Common myeloid progenitor, CD34-positive (primary cell): ENCODE measurements around the gene MELTF.
"Not testable (repeated sequence)": the region's sequence is repeated elsewhere in the genome, so short reads cannot be mapped to it uniquely, and the experiment has no call there.

ENCODE experiments used
- CTCF ChIA-PET: fragments of 350-600 bp; sonication (Branson Sonifier 250); formaldehyde crosslinking; loops from one replicate; lab custom pipeline; 2021; ENCODE audit warnings: antibody characterized with exemption; lab: Charles Lee
- POLR2A ChIA-PET: fragments of 350-600 bp; sonication (Branson Sonifier 250); formaldehyde crosslinking; loops from one replicate; lab custom pipeline; 2021; ENCODE audit warnings: antibody characterized with exemption; lab: Charles Lee
- DNase-seq, 3 donors: peaks; one replicate each; pipeline versions ENCODE4 v3.0.0 to v3.0.0-alpha.2; 2013
- H3K27ac ChIP-seq, 2 experiments: 1 replicate in 1 of 2; 2 replicates in 1 of 2; pipeline ENCODE4 v1.7.0; 2013; ENCODE audit warnings: inconsistent platforms in 2 of 2, low read length in 2 of 2, mild to moderate bottlenecking in 2 of 2, low read depth in 1 of 2, moderate library complexity in 1 of 2; ENCODE audit not compliant: severe bottlenecking in 2 of 2, insufficient read depth in 1 of 2, poor library complexity in 1 of 2
- H3K27me3 ChIP-seq, 5 experiments: replicated peaks in 2 of 5; 1 replicate in 3 of 5; 2 replicates in 2 of 5; pipeline versions ENCODE4 v1.6.1 to v1.7.0; 2013; ENCODE audit warnings: low read length in 4 of 5, mild to moderate bottlenecking in 2 of 5, moderate library complexity in 2 of 5, inconsistent platforms in 1 of 5; ENCODE audit not compliant: insufficient read depth in 5 of 5, control insufficient read depth in 4 of 5
- H3K36me3 ChIP-seq, 4 experiments: 1 replicate in 2 of 4; 2 replicates in 2 of 4; pipeline versions ENCODE4 v1.6.1 to v1.7.0; 2013; ENCODE audit warnings: low read length in 3 of 4, control low read depth in 1 of 4, mild to moderate bottlenecking in 1 of 4; ENCODE audit not compliant: control insufficient read depth in 4 of 4, insufficient read depth in 4 of 4
- H3K4me1 ChIP-seq, 4 experiments: 1 replicate in 3 of 4; 2 replicates in 1 of 4; pipeline versions ENCODE4 v1.6.1 to v1.7.1; 2013; ENCODE audit warnings: low read length in 3 of 4, mild to moderate bottlenecking in 3 of 4, control low read depth in 1 of 4, inconsistent platforms in 1 of 4, moderate library complexity in 1 of 4; ENCODE audit not compliant: control insufficient read depth in 4 of 4, insufficient read depth in 4 of 4; ENCODE audit errors: control extremely low read depth in 1 of 4
- H3K4me3 ChIP-seq, 7 experiments: 1 replicate in 4 of 7; 2 replicates in 3 of 7; pipeline versions ENCODE4 v1.5.1 to v1.7.0; 2013; ENCODE audit warnings: mild to moderate bottlenecking in 7 of 7, low read length in 6 of 7, moderate library complexity in 6 of 7, inconsistent platforms in 2 of 7, low read depth in 2 of 7, control low read depth in 1 of 7; ENCODE audit not compliant: insufficient read depth in 4 of 7, control insufficient read depth in 1 of 7; ENCODE audit errors: extremely low read depth in 1 of 7
- H3K9me3 ChIP-seq, 5 experiments: 1 replicate in 4 of 5; 2 replicates in 1 of 5; pipeline versions ENCODE4 v1.6.1 to v1.7.1; 2013; ENCODE audit warnings: low read length in 4 of 5, mild to moderate bottlenecking in 2 of 5, inconsistent platforms in 1 of 5, low read depth in 1 of 5, moderate library complexity in 1 of 5; ENCODE audit not compliant: control insufficient read depth in 4 of 5, insufficient read depth in 2 of 5; ENCODE audit errors: control extremely low read depth in 1 of 5
- WGBS: methylation state at CpG from one replicate; pipeline ENCODE4 v1.1.5; 2013; ENCODE audit not compliant: insufficient coverage; 5-methylcytosine and 5-hydroxymethylcytosine counted together

The MELTF gene

GRCh38 chr3:197033764-197034163 is 4.1 kb upstream of the MELTF start:
- POLR2A ChIA-PET, H3K27ac ChIP-seq, H3K4me3 ChIP-seq, DNase-seq, H3K36me3 ChIP-seq, CTCF ChIA-PET, H3K9me3 ChIP-seq: not testable (repeated sequence)
- WGBS: 89% methylated on average over 1 of the region's 3 CpGs
- Histone ChIP-seq H3K27me3 (peaks cover 0 to 18% (median 4%) of the 10 kb centered on the region in 5 experiments), H3K4me1 (peaks cover 0 to 23% (median 16%) of the 10 kb centered on the region in 4 experiments)

- peaks cover 0 to 15% (median 4%) of the 10 kb centered on the region in 5 experiments for H3K27me3 ChIP-seq
- ChIA-PET POLR2A (no interaction called here), CTCF (interaction anchor here (0.8 to 6.5 kb wide), 8 partner anchors 8 to 191 kb away, joined by 3 to 56 read pairs (median 4); no protein-coding TSS in a partner anchor)
- no peaks in the 10 kb centered on the region for H3K9me3 ChIP-seq
- DNase-seq: peak; percentile 80 to 91 (median 90)
- no peak overlapping the region for H3K4me3 ChIP-seq
- peaks cover 0 to 30% (median 21%) of the 10 kb centered on the region in 4 experiments for H3K4me1 ChIP-seq
- H3K27ac ChIP-seq: no peak overlapping the region
- 76% methylated on average over 10 of the region's 12 CpGs for WGBS
- no peaks in the 10 kb centered on the region for H3K36me3 ChIP-seq
Observed at GRCh38 chr3:197031315-197032285, 2.0 kb upstream of the MELTF start.

- peak overlapping the region in 1 of 7 experiments; percentile 23 for H3K4me3 ChIP-seq
- peaks cover 0 to 30% (median 21%) of the 10 kb centered on the region in 4 experiments for H3K4me1 ChIP-seq
- peaks cover 0 to 11% (median 4%) of the 10 kb centered on the region in 5 experiments for H3K27me3 ChIP-seq
- ChIA-PET CTCF (interaction anchor here (0.6 to 6.5 kb wide), 19 partner anchors 9 to 192 kb away, joined by 3 to 56 read pairs (median 4); no protein-coding TSS in a partner anchor), POLR2A (no interaction called here)
- H3K27ac ChIP-seq: no peak overlapping the region
- WGBS: 72% methylated on average over 30 of the region's 33 CpGs
- H3K36me3 ChIP-seq: peaks cover 0 to 5% (median under 1%) of the 10 kb centered on the region in 4 experiments
- H3K9me3 ChIP-seq: no peaks in the 10 kb centered on the region
- no peak for DNase-seq
Observed at GRCh38 chr3:197030379-197031314, 1.0 kb upstream of the MELTF start.

GRCh38 chr3:197028728-197029510 is 698 bp downstream of the MELTF start:
- H3K4me3 ChIP-seq: peak overlapping the region; percentile 43 to 79 (median 69)
- POLR2A ChIA-PET: no interaction called here
- H3K9me3 ChIP-seq: no peaks in the 10 kb centered on the region
- H3K36me3 ChIP-seq: peaks cover 0 to 6% (median 3%) of the 10 kb centered on the region in 4 experiments
- DNase-seq: peak in 2 of 3 donors; percentile 26 to 37
- CTCF ChIA-PET: interaction anchor here (0.9 to 6.5 kb wide), 13 partner anchors 9 to 158 kb away, joined by 3 to 56 read pairs (median 3); no protein-coding TSS in a partner anchor
- no peak overlapping the region for H3K27ac ChIP-seq
- peaks cover 0 to 35% (median 21%) of the 10 kb centered on the region in 4 experiments for H3K4me1 ChIP-seq
- under 1% methylated on average over 53 of the region's 67 CpGs for WGBS
- H3K27me3 ChIP-seq: peaks cover 0 to 2% (median 0%) of the 10 kb centered on the region in 5 experiments

- CTCF ChIA-PET: interaction anchor here (0.9 to 6.5 kb wide), 6 partner anchors 8 to 44 kb away, joined by 3 to 56 read pairs (median 9); no protein-coding TSS in a partner anchor
- POLR2A ChIA-PET: no interaction called here
- Histone ChIP-seq H3K36me3 (peaks cover 0 to 6% (median 3%) of the 10 kb centered on the region in 4 experiments), H3K4me1 (peaks cover 0 to 43% (median 29%) of the 10 kb centered on the region in 4 experiments), H3K27me3 (peaks cover 0 to 2% (median 0%) of the 10 kb centered on the region in 5 experiments), H3K4me3 (peak overlapping the region in 4 of 7 experiments; percentile 43 to 79 (median 74)), H3K27ac (no peak overlapping the region), H3K9me3 (no peaks in the 10 kb centered on the region)
- WGBS: 77% methylated on average over 19 of the region's 22 CpGs
- peak in 1 of 3 donors; percentile 29 for DNase-seq
Observed at GRCh38 chr3:197027896-197028727, 1.5 kb downstream of the MELTF start.
